ENCODE results near the gene DUOX2. TPM values are rescaled to one million over a fixed set of nuclear protein-coding genes. Genes with fewer than 3 reads are reported as not detected.
A peak's percentile ranks its signal among the peaks of the same experiment; 100 is the strongest.

DUOX2 gene
- total RNA-seq, 1 donor from 2014 or later, result 0.19 TPM

DNA sequence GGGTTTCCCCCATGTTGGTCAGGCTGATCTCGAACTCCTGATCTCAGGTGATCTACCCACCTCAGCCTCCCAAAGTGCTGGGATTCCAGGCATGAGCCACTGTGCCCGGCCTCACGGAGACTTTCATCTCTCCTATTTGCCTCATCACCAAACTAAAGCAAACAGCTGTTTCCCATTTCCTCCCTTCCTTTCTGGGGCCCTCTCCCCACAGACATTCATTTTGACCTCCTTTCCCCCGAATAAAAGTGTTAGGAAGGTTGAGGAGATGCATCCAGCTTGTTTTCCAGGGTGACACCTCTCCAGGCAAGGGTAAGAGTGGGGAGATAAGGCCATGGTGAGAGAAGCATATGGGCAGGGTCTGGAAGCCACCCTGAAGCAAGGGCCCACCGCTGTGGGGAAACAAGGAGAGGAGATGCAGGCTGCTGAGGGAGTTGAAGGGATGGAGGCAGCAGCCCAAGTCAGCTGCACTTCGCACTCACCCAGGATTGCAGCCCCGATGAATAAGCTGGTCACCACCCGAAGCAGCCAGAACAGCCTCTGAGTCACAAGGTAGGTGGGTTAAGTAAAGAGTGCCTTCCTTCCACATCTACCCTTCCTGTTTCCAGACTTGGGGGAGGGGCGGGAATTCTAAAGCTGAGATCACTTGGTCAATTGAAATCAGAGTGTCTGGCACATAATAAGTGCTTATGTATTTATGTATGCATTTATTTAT, 7.9 kb upstream of the DUOX2 start:
- DNase-seq (ENCODE audit: low spot score), result no peak
- intact Hi-C loops (cut with DNase I), result no loop called here

DNA sequence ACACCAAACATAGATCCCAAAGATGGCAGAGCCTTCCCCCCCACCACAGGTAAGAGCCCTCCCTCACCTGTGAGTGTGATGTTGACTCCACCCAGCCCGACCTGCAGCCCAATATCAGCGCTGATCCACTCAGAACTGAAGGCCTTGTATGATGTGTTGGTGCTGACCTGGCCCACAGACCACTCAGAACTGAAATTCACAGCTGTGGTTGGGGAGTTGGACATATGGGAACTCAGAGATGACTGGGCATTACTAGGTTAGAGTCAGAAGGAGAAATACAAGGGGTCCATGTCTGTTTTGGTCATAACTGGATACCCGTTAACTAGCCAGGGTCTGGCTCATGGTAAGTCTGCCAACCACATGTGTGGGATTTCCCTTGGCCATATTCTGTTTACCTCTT, 7.0 kb upstream of the DUOX2 start:
- intact Hi-C loops (cut with DNase I), result no loop called here

DNA sequence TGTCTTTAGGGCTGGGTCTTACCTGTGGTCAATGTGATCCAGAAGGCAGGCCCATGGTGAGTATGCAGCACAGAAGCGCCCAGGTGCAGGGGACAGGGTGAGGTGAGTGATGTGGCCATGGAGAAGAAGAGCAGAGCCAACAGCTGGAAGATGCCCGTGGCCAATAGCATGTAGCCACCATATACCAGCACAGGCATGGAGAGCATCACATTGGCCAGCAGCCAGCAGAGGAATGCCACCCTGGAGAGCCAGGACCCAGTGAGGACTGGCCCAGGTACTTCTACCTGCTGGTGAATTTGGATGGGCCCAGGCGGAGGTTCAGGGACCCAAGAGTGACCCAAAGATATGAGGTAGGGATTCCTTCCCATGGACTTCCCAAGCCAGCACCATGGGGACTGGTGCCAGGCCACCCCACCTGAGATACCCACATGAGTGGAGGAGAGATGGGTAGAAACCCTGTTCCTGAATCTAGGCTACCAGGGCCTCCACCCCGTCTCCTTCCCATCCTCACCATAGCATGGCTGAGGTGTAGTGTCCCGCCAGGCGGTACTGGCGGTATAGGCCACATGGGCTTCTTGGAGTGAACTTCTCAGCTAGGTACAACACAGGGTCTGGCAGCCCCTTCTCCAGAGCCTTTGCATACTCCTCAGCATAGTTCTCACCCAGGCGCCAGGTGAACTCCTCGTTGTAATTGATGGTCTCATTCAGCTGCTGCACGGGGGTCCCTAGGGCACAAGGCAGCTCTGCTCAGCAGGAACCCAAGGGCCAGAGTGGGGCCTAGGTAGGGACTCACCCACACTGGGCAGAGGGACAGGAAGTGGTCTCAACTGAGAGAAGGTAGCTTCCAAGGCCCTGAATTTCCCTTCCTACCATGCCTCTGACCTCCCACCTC, 6.4 kb upstream of the DUOX2 start:
- intact Hi-C loops (cut with DNase I), result no loop called here
- DNase-seq (ENCODE audit: low spot score), result no peak

More for the DNA sequence above, 7.0 kb upstream of the DUOX2 start:
- no peak for DNase-seq (ENCODE audit: low spot score)

DNA sequence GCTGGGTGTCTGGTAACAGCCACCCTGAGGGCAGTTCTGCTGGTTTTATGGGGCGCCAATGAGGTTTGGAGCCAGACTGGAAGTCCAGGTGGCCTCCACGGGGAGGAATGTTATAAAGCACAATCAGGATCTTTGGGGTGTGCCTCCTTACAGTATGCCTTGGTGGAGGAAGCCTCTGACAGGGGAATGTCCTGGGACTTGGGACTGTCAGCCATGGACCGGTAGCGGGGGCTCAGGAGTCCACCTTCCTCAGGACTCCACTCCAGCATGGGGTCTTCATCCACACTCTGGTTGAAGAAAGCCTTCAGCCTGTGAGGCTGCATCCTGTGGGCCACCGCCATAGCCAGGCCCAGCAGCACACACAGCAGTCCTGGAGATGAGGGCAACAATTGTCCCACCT, 5.0 kb upstream of the DUOX2 start:
- intact Hi-C loops (cut with DNase I), result no loop called here
- DNase-seq (ENCODE audit: low spot score), result no peak

DNA sequence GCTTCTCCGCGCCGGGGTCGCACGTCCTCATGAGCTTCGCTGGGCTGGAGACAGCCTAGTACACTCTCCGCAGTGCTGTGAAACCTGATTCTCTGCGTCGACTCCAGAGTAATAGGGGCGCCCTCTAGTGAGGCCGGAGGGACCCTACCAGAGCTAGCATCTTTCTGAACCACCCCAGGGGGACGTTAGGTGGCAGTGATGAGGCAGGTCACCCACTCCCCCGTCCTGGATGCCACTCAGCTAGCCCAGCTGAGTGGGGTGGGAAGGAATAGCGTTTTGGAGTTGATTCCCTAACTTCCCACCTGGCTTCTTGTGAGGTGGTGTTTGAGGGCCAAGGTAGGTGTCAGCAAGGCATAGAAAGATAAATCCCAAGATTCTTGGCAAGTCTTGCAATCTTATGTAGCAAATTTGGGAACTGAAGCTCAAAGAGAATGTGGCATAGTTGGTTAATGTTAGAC, 4.2 kb upstream of the DUOX2 start:
- DNase-seq (ENCODE audit: low spot score), result peak; percentile 93
- intact Hi-C loops (cut with DNase I), result no loop called here

GRCh38 chr15:45117308-45118130, 3.5 kb upstream of the DUOX2 start:
- no peak for DNase-seq (ENCODE audit: low spot score)
- intact Hi-C loops (cut with DNase I), result no loop called here

- DNase-seq (ENCODE audit: low spot score), result no peak
Measured at GRCh38 chr15:45116482-45117307, 2.7 kb upstream of the DUOX2 start.

GRCh38 chr15:45116006-45116481, 2.1 kb upstream of the DUOX2 start:
- DNase-seq (ENCODE audit: low spot score), result no peak
- intact Hi-C loops (cut with DNase I), result no loop called here

More at GRCh38 chr15:45116482-45117307, 2.7 kb upstream of the DUOX2 start:
- intact Hi-C loops (cut with DNase I), result no loop called here

DNA sequence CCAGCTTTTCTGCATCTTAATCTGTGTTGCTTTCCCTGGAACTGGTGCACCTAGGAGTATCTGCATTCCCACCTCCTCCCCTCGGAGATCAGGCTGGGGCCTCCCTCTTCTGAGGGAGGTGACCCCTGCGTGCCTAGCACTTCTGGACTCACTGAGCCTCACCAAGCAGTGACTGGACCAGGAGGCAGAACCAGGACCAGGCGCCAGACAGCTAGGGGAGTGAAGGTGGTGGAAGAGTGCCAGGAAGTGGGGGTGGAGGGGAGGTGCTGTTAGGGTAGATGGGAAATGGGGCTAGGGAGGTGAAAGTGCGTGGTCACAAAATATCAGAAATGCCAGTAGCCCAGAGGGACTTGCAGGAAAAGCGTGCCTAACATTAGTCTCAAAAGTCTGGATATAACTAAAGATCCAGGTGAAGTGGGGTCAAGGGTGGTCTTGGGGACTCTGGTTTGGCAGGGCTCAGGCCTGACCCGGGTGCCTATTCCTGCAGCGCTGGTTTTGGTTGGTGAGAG, 1.4 kb upstream of the DUOX2 start:
- DNase-seq (ENCODE audit: low spot score), result no peak
- intact Hi-C loops (cut with DNase I), result no loop called here

- intact Hi-C loops (cut with DNase I), result no loop called here
- DNase-seq (ENCODE audit: low spot score), result no peak
Measured at GRCh38 chr15:45114751-45115085, 746 bp upstream of the DUOX2 start.

DNA sequence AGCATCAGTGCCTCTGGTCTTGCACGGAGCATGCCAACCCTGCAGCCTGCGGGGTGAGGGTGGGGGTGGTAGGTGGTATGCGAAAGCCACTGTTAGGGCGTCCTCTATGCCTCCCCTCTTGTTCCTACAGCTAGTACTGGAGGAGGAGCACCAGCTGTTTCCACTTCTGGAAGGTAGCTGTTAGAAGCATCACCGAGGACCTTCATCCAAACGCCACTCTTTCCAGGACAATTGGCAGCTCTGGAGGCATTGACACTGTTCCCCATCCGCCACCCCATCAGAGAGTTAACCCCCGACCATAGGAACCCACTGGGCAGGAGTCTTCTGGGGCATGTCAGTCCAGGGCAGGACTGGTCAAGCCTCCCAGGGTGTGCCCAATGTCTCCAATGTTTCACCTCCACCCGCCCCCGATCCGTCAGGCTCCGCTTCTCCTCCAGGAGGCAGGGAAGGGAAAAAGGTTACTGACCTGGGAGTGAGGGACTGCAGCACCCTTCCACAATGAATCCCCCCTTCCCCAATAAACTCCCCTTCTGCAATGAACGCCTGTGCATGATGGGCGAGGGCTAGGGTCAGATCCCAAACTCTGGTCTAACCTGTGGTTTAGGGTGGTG, 487 bp downstream of the DUOX2 start:
- intact Hi-C loops (cut with DNase I), result no loop called here

GRCh38 chr15:45112591-45113379, 1.2 kb downstream of the DUOX2 start:
- intact Hi-C loops (cut with DNase I), result no loop called here
- DNase-seq (ENCODE audit: low spot score), result peak; percentile 53

More for the DNA sequence above, 487 bp downstream of the DUOX2 start:
- no peak for DNase-seq (ENCODE audit: low spot score)

DNA sequence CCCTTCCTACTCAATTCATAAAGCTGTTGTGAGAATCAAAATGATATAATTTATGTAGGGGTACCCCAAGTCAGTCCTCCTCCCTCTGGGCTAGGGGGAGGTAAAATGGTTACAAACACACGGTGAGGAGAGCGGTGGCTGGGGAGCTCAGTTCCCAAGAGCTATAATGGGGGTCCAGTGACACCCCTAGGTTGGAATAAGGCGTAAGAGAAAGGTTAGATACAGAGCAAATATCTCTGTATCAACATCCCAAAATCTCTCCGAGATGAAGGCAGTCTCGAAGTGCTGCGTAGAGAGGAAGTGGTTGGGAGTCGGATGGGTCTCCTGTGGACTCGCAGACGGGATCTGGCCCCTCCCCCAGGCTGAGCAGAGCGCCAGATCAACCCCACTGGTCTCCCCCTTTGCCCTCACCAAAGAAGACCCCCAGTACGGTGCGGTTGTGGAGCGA, 1.8 kb downstream of the DUOX2 start:
- no peak for DNase-seq (ENCODE audit: low spot score)
- intact Hi-C loops (cut with DNase I), result no loop called here

DNA sequence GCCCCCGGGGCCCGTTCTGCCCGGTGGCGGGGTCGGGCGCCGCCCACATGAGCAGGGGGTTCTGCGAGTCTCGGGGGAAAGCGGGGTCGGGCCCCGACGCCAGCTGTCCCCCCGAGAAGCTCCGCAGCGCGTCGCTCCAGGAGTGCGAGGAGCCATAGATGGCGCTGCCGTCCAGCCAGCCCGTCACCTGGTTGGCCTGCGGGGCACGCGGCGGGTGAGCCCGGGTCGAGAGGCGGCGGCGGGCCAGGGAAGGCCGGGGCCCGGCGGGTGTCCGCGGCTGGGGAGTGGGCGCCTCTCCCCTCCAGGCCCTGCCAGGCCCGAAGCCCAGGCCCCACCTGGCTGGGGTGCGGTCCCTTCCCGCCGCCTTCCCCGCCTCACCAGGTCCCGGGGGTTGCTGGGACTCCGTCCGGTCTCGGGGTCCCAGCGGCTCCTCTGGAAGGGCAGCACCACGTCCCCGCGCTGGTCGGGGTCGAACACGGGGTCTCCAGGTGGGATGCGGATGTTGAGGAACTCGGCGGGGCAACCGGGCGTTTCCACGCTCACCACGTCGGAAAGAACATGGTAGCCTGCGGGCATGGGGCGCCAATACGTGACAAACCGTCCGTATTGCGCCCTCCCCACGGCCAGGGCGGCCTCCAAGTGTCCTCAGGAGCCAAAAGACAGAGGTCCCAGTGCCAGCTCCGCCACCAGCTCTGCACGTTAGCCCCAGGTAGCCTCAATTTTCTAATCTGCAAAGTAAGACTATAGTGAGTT, 2.4 kb downstream of the DUOX2 start:
- peak; percentile 61 for DNase-seq (ENCODE audit: low spot score)
- intact Hi-C loops (cut with DNase I), result no loop called here

DNA sequence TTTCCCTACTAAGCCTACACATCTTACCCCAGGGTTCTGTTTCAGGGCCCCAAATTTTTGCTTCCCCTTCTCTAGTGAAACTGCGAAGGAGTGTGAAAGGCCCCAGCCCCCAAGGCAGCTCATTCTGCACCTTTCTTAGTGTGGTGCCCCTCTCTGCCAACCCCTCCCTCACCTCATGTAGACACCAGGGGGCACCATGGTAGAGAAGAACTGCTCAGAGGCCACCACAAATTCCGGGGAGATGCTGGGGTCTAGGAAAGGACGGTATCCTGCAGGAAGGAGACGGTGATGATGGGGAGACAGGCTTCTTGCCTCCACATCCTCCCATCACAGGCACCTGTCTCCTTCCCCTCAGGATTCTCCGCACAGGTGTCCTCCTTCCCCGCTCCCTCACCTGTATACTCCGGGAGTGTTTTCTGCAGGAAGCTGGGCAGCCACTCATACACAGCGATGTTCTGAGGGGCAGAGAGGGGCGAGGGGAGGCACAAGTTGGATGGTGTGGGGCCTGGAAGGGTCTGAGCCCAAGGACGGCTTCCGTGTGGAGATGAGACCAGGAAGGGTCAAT, 3.6 kb downstream of the DUOX2 start:
- DNase-seq (ENCODE audit: low spot score), result peak; percentile 35
- intact Hi-C loops (cut with DNase I), result no loop called here

GRCh38 chr15:45107941-45108630, 5.9 kb downstream of the DUOX2 start:
- DNase-seq (ENCODE audit: low spot score), result peak; percentile 70
- intact Hi-C loops (cut with DNase I), result no loop called here

Data from cardiac septum (tissue), 1 donor.